Prostate gland (tissue), 2 donors: ENCODE results near the gene SUDS3. TPM values are rescaled to one million over a fixed set of nuclear protein-coding genes. Genes with fewer than 3 reads are reported as not detected.

ENCODE experiments used
- DNase-seq: peaks from one replicate; pipeline ENCODE4 v3.0.0-alpha.2; 2019; ENCODE audit warnings: low spot score
- H3K27ac ChIP-seq, 2 donors: fragments of 200-600 bp; sonication (generic); 2 replicates each; pipeline ENCODE4 v1.5.1; 2017 to 2019
- H3K27me3 ChIP-seq: fragments of 200-600 bp; sonication (generic); replicated peaks from 2 replicates; pipeline ENCODE4 v1.5.1; 2019; ENCODE audit not compliant: insufficient read depth
- H3K36me3 ChIP-seq, 2 donors: fragments of 200-600 bp; sonication (generic); 1 replicate in 1 of 2; 2 replicates in 1 of 2; pipeline versions ENCODE4 v1.5.1 to v1.8.1; 2017 to 2019
- H3K4me1 ChIP-seq: fragments of 200-600 bp; sonication (generic); replicated peaks from 2 replicates; pipeline ENCODE4 v1.5.1; 2019
- H3K4me3 ChIP-seq, 2 donors: fragments of 200-600 bp; sonication (generic); 2 replicates each; pipeline ENCODE4 v1.5.1; 2017 to 2019
- H3K9me3 ChIP-seq: fragments of 200-600 bp; sonication (generic); 2 replicates; pipeline ENCODE4 v1.5.1; 2017
- CTCF ChIP-seq, 4 experiments: fragments of 200-600 bp in 2 of 4; fragments of 450-650 bp in 2 of 4; sonication (generic) in 2 of 4; IDR thresholded peaks; 1 replicate in 3 of 4; 2 replicates in 1 of 4; pipeline ENCODE4 v1.5.1; 2016 to 2019; ENCODE audit warnings: antibody characterized with exemption in 4 of 4, mild to moderate bottlenecking in 2 of 4, moderate library complexity in 2 of 4
- POLR2A ChIP-seq: fragments of 450-650 bp; IDR thresholded peaks from one replicate; pipeline ENCODE4 v1.6.1; 2016; ENCODE audit warnings: antibody characterized with exemption, mild to moderate bottlenecking
- POLR2AphosphoS5 ChIP-seq: sonication (generic); formaldehyde crosslinking; IDR thresholded peaks from one replicate; pipeline ENCODE4 v1.6.1; 2017; ENCODE audit warnings: antibody characterized with exemption
- WGBS: methylation state at CpG from one replicate; pipeline ENCODE4 v1.1.5; 2018; 5-methylcytosine and 5-hydroxymethylcytosine counted together
- intact Hi-C: fragments of 100-400 bp; cut with DNase I; formaldehyde crosslinking; loops from one replicate; pipeline ENCODE4 v1.14.2; 2022
- total RNA-seq, 2 donors: library from RNA; depleted of rRNA; stranded (reverse); fragments of >200 nt; gene quantifications; one replicate each; pipeline ENCODE4 v1.1.0, GENCODE V29; 2016

Gene SUDS3
- total RNA-seq, 2 donors from 2014 or later, result 62.0 to 82.6 TPM

- Histone ChIP-seq H3K4me1 (peaks cover 7% of the 10 kb centered on the region), H3K9me3 (no peaks in the 10 kb centered on the region), H3K27ac (no peak overlapping the region), H3K27me3 (no peaks in the 10 kb centered on the region), H3K4me3 (no peak overlapping the region), H3K36me3 (no peaks in the 10 kb centered on the region)
- intact Hi-C loops, result no loop called here
- TF ChIP-seq POLR2A (no peak), POLR2AphosphoS5 (no peak), CTCF (IDR thresholded peaks at IDR 0.05) (no peak)
- DNase-seq, result no peak
- WGBS, result 94% methylated on average over 5 of the region's 5 CpGs
Observed at GRCh38 chr12:118361092-118361404, 15.3 kb upstream of the SUDS3 start.

- Histone ChIP-seq H3K36me3 (no peaks in the 10 kb centered on the region), H3K4me3 (no peak overlapping the region), H3K9me3 (no peaks in the 10 kb centered on the region), H3K27me3 (no peaks in the 10 kb centered on the region), H3K4me1 (peaks cover 7% of the 10 kb centered on the region), H3K27ac (no peak overlapping the region)
- DNase-seq, result no peak
- no peak for TF ChIP-seq POLR2AphosphoS5
- TF ChIP-seq CTCF (IDR thresholded peaks at IDR 0.05), result no peak
- no peak for TF ChIP-seq POLR2A
- WGBS, result 87% methylated on average over 4 of the region's 4 CpGs
- intact Hi-C loops, result no loop called here
Observed at GRCh38 chr12:118361889-118362288, 14.5 kb upstream of the SUDS3 start.

GRCh38 chr12:118368821-118369220 lies 7.5 kb upstream of the SUDS3 start:
- 88% methylated on average over 4 of the region's 4 CpGs for WGBS
- Histone ChIP-seq H3K27me3 (no peaks in the 10 kb centered on the region), H3K9me3 (no peaks in the 10 kb centered on the region), H3K36me3 (no peaks in the 10 kb centered on the region), H3K4me1 (no peaks in the 10 kb centered on the region), H3K27ac (no peak overlapping the region), H3K4me3 (no peak overlapping the region)
- no peak for DNase-seq
- TF ChIP-seq POLR2A (no peak), CTCF (IDR thresholded peaks at IDR 0.05) (no peak), POLR2AphosphoS5 (no peak)
- intact Hi-C loops, result no loop called here

GRCh38 chr12:118370601-118371000 lies 5.8 kb upstream of the SUDS3 start:
- H3K9me3 ChIP-seq, result no peaks in the 10 kb centered on the region
- no peaks in the 10 kb centered on the region for H3K4me1 ChIP-seq
- 22% methylated on average over 3 of the region's 3 CpGs for WGBS
- no peaks in the 10 kb centered on the region for H3K27me3 ChIP-seq
- intact Hi-C loops, result loop anchor here (5.0 kb wide), 2 partner anchors 233 to 308 kb away; partner anchors contain the start of genes PEBP1 and WSB2
- peak overlapping the region; percentile 62 to 93 for H3K4me3 ChIP-seq
- H3K27ac ChIP-seq, result peak overlapping the region; percentile 49 to 80
- no peaks in the 10 kb centered on the region for H3K36me3 ChIP-seq
- no peak for DNase-seq
- TF ChIP-seq POLR2AphosphoS5, result no peak
- no peak for TF ChIP-seq CTCF (IDR thresholded peaks at IDR 0.05)
- no peak for TF ChIP-seq POLR2A
